ENCODE data around the gene THTPA.

Gene THTPA, protein sequence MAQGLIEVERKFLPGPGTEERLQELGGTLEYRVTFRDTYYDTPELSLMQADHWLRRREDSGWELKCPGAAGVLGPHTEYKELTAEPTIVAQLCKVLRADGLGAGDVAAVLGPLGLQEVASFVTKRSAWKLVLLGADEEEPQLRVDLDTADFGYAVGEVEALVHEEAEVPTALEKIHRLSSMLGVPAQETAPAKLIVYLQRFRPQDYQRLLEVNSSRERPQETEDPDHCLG

GRCh38 chr14:23555882-23556699 is at the start of gene THTPA:
Gene THTPA (plus strand): TSS chr14:23556271. CDS start chr14:23556758, 487 bp downstream.
- peak; percentile 85 to 88 for DNase-seq (ENCODE audit: low read depth in 2 of 2)

GRCh38 chr14:23512156-23512555 is 43.9 kb upstream of the THTPA start:
- DNase-seq (ENCODE audit: low read depth in 2 of 2), result no peak

DNA sequence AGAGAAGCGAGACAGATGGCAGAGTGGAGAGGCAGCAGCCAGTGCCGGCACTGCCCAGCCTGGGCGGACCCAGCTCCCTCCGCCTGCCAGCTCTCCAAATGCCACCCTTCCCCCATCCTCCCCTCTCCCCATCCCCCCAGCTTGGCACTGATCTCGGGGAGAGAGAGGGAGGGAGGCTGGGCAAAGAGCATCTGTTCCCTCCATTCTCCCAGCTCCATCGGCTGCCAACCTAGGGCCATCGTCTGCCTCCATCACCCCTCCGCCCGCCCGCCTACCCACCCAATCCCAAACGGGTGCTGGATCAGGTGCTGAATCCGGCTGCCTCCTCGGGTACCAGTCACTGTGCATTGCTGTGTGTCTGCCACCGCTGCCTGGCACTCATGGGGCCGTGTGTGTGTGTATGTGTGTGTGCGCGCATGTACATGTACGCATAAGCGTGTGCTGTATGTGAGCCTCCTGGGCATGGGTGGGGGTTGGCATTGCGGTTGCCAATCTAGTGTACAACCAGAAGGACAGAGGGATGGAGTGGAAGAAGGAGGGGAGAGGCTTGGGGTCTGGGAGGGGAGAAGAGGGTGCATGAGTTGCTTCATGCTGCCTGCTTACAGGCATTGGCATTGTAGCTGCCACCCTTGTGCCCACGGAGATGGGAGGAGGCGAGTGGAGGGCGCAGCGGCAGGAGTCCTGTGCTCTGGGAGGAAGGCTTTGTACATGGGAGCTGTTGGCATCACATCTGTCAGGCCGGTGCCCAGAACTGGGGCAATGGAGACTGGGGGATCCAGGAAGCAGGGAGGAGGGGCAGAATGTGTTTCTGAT is 42.9 kb upstream of the THTPA start:
- no peak for DNase-seq (ENCODE audit: low read depth in 2 of 2)

GRCh38 chr14:23513818-23514643 is 42.0 kb upstream of the THTPA start:
- DNase-seq (ENCODE audit: low read depth in 2 of 2), result no peak

GRCh38 chr14:23514644-23514957 is 41.5 kb upstream of the THTPA start:
- DNase-seq (ENCODE audit: low read depth in 2 of 2), result no peak

DNA sequence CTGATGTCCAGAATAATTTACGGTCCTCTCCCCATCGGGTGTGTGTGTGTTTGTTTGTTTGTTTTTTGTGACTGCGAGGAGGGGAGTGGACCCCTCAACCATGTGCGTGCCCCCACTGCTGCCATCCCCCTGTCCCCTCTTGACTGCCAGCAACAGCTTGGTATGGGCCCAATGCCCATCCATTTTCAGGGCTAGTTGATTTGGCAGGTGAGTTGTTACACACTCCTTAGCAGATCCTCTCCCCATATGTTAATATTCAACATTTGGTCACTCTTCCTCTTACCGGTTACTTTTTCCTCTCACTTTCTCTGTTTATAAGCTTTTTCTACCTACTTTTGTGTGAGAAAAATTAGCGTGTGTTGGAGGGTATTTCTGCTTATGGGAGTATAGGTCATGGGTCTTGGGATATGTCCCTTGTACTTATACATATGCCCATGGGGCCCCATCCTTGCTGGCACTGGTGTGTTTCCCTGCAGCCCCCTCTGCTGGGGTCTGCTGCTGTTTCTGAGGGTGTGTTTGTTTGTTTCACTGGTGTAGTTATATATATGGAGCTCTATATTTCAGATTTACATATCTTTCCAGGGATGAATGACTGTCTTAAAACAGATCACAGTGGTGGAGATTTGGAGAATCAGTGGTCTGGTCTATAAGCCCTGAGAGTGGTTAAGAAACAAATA is 38.3 kb upstream of the THTPA start:
- no peak for DNase-seq (ENCODE audit: low read depth in 2 of 2)

DNA sequence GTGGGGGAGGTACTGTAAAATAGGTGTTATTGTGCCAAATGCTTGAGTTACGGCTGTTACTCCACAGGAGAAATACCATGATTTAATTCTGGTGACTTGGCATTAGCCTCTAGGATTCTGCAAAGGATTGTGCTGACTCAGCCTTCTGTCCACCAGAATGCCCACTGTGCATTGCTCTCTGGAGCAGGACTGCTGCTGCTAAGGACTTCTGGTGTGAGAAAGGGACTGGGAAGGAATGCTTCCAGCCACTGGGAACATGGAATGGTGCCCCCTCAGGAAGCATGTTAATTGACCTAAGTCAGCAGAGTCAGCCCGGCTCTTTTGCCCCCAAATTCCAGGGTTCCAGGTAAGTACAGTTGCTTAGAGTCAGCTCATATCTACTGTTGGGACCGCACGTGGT is 37.4 kb upstream of the THTPA start:
- no peak for DNase-seq (ENCODE audit: low read depth in 2 of 2)

DNA sequence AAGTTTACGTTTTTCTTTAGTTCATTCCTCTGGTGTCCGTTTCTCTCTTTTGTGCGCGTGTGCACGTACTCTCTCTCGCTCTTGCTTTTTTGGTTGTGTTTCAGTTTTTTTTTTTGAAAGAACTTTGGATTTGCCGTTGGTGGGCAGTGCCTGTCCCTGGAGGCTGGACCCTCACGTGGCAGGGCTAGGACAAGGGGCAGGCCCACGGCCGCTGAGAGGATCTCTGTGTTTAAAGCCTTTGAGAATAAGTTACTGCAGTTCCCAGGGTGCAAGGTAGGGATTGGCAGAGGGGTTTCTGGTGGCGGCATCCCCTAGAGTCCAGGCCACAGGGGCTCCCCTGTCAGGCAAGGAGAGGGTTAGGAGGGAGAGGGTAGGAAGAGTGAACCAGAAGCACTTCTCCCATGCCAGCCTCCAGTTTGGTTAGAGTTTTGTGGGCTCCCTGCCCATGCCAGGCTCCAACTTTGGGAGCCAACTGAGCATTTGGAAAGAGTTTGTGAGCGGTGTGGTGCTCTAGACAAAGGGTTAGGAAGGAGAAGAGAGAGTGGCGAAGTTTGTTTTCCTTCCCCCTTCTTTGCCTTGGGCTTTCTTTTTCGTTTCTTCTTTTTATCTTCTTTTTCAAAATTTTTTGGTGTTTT is 35.1 kb upstream of the THTPA start:
- DNase-seq (ENCODE audit: low read depth in 2 of 2), result no peak

DNA sequence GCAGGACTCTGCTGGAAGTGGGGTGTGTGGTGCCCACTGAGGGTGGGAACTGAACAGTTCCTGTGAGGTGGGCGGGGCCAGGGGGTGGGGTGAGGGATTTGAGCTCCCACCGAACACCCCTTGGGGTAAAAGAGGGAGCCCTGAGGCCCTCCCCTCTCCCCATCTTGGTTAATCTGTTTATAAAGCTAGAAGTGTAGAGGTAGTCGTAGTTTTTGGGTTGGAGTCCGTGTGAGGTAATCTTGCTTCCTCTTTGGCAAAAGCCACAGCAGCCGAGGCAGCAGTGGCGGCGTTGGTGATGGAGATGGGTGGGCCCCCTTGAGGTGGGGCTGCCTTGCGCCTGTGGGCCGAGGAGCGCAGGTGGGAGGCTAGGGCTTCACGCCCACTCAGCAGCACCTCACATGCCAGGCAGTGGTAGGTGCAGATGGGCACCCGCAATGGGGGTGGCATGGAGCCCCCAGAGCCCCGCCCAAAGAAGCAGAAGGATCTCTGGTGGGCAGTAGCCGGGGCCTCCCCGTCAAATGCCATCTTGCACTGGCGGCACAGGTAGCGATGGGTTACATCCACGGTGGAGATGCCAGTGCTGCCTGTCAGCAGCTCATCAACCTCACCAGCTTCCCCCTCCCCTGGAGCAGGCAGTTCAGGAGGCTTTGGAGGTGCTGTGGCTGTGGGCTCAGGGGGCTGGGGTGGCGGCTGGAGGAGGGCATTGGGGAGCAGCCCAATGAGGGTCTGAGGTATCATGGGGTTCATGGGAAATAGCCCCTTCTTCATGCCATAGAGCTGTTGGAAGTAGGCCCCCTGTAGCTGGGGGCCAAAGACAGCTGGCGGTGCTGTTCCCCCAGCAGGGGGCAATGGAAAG is 34.1 kb upstream of the THTPA start:
- DNase-seq (ENCODE audit: low read depth in 2 of 2), result no peak

GRCh38 chr14:23522643-23523198 is 33.4 kb upstream of the THTPA start:
- DNase-seq (ENCODE audit: low read depth in 2 of 2), result no peak

- DNase-seq (ENCODE audit: low read depth in 2 of 2), result no peak
These were observed 32.6 kb upstream of the THTPA start for GRCh38 chr14:23523229-23524016.

GRCh38 chr14:23524954-23525353 is 31.1 kb upstream of the THTPA start:
- DNase-seq (ENCODE audit: low read depth in 2 of 2), result no peak

GRCh38 chr14:23525611-23526010 is 30.5 kb upstream of the THTPA start:
- DNase-seq (ENCODE audit: low read depth in 2 of 2), result no peak

DNA sequence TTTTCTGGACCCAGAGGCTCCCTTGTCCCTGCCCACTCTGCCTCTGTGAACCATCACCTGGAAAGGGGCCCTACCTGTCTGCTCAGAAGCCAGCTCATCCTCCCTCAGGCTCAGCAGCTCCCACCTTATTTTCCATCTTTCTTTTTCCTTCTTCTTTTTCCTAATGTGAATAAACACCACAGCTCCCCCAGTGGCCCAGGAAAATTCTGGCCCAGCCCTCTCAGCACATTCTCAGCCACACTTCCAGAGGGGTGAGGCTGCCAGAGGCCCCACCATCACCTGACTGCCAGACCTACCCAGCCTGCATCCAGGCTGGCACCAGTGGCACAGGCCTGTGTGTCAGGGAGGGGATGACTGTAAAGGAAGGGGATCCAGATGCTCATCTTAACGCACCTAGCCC is 27.5 kb upstream of the THTPA start:
- no peak for DNase-seq (ENCODE audit: low read depth in 2 of 2)

- DNase-seq (ENCODE audit: low read depth in 2 of 2), result no peak
These were observed 27.1 kb upstream of the THTPA start for GRCh38 chr14:23529016-23529415.

DNA sequence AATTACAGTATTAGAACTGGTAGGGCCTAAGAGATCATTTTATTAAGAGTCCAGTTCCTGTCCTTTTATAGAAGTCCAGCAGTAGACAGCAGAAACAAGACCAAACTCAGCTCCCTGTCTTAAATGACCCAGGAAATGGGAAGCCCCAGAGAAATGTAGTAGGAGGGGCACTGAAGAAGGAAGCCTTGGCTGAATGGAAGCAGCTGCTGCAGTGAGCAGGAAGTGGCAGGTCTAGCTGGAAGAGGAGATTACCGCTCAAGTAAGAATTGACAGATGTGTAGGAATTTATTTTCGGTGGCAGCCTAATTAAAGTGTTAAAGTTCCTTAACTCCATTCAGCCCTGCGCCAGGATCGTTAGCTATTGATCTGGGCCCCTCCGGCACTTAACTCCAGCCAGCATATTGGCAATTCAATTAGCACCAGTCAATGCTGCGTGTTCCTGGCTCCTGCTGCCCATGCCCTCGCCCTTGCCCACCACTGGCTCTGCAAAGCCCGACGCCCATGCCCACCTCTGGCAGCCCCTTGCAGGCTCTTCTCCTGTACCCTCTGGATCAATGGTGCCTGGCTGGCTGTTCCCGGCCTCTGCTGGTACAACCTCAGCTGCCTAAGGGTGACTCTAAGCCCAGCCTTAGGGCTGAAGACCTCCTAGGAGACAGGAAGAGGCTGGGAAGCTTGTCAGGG is 25.6 kb upstream of the THTPA start:
- no peak for DNase-seq (ENCODE audit: low read depth in 2 of 2)

- no peak for DNase-seq (ENCODE audit: low read depth in 2 of 2)
These were observed 24.7 kb upstream of the THTPA start for GRCh38 chr14:23531391-23531790.

DNA sequence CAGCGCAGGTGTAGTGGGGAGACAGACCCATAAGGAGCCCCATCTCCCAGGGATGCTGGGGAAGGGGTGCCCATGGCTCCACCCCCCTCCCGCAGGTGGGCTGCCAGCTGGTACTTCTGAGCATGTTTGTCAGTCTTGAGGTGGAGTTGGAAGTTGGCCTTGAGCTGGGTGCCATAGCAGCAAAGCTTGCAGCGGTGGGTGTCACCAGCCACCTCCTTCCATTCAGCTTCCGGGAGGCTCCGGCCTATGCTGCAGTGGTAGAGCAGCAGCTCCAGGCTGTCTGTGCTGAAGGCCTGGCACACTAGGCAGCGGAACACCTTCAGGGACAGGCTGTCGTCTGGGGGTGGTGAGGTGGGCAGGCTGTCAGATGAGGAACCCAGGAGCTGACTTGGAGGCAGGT is 23.4 kb upstream of the THTPA start:
- no peak for DNase-seq (ENCODE audit: low read depth in 2 of 2)

Measured in activated CD8-positive, alpha-beta memory T cell treated with anti-CD3 and anti-CD28 coated beads for 4 hours (primary cell).